ENCODE results near the gene RAP2A.

DNA sequence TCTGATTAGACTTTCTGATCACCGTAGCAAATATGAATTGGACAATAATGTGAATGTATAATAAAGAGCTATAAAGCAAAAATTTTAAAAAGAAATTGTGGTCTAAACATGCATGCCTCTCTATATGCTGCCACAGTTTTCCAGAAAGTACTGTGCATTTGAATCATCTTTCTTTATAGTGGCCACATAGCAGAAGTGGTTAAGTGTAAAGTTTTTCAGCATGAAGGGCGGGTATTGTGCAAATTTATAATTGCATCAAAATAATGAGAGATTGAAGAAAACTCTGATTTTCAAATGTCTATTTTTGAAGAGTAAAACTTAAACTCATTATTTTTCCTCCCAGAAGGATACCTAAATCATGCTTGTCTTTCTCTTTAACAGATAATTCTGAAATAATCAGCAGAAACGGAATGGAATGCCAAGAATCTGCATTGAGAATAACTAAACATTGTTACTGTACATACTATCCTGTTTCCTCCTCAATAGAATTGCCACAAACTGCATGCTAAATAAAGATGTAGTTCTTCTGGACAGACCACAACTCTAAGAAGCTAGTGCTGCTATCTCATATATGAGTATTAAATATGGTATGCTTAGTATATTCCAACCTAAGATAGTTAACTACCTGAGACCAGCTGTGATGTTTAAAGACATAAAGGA is 42.9 kb upstream of the RAP2A start:
- TF ChIP-seq, protein P1, sequence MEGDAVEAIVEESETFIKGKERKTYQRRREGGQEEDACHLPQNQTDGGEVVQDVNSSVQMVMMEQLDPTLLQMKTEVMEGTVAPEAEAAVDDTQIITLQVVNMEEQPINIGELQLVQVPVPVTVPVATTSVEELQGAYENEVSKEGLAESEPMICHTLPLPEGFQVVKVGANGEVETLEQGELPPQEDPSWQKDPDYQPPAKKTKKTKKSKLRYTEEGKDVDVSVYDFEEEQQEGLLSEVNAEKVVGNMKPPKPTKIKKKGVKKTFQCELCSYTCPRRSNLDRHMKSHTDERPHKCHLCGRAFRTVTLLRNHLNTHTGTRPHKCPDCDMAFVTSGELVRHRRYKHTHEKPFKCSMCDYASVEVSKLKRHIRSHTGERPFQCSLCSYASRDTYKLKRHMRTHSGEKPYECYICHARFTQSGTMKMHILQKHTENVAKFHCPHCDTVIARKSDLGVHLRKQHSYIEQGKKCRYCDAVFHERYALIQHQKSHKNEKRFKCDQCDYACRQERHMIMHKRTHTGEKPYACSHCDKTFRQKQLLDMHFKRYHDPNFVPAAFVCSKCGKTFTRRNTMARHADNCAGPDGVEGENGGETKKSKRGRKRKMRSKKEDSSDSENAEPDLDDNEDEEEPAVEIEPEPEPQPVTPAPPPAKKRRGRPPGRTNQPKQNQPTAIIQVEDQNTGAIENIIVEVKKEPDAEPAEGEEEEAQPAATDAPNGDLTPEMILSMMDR (conservative IDR thresholded peaks at IDR 0.05 in 1 of 2, IDR thresholded peaks at IDR 0.05 in 1 of 2; ENCODE audit: low read depth in 1 of 2, low read length in 2 of 2) = no peak
- TF ChIP-seq EZH2 (IDR thresholded peaks at IDR 0.05; ENCODE audit: low read length, missing control alignments) = no peak
